NCI-H1417 (cell line): ENCODE measurements around the gene TMEM203.

ENCODE experiments used
- DNase-seq, 3 experiments: peaks; one replicate each; lab custom pipeline; 2025; lab: John Stamatoyannopoulos, UW

TMEM203 gene

GRCh38 chr9:137205126-137206069, at the start of gene TMEM203, which contains the start of gene NDOR1:
Gene TMEM203, minus strand, starts transcription at chr9:137205648. Its CDS starts 234 bp downstream, at chr9:137205414.
Gene NDOR1, plus strand, starts transcription at chr9:137205700. Its CDS starts 78 bp downstream, at chr9:137205778.
- peak; percentile 74 to 90 (median 90) for DNase-seq

GRCh38 chr9:137254624-137255447, 49.4 kb upstream of the TMEM203 start, which contains the start of gene NELFB:
Gene NELFB, plus strand, starts transcription at chr9:137255327.
- DNase-seq: peak; percentile 85 to 95 (median 94)

GRCh38 chr9:137253717-137254623, 48.5 kb upstream of the TMEM203 start:
- DNase-seq: peak in 2 of 3 experiments; percentile 54 to 60

DNA sequence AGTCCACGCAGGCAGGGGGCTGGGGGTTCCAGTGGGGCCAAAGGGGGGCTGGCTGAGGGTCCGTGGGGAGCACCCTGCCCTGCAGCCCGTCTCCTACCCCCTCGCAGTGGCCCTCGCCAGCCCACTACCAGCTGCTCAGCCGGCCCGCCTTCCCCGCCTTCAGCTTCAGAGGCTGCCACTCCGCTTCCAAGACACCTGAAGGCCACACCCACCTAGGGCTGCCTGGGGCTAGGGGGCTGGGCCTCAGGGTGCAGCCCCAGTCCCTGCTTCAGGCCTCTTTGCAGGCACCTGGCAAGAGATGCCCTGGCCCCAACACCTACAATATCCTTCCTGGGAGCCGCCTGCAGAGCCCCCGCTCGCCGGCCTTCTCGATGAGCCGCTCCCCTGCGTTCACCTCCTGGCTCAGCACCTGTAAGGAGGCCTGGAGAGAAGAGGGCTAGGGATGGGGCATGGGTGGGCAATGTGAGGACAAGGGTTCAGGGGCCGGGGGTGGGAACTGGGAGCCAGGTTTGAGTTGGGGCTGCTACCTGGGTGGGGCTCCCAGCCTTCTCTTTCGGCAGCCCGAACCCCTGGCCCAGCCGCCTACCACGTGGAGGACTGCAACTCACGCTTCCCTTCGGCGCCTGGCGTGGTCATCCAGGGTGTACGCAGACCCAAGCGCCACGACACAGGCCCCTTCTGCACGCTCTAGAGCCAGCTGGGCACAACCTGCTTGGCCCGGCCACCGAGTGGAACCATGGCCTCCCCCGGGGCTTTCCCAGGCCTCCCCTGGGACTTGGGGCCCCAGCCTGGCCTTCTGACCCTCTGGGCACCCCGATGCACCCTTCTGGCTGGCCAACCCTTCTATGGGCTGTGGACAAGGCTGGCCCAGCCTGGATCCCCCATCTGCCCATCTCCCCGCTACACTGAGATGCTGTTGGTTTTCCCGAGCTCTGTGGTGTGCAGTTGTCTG, 47.4 kb upstream of the TMEM203 start:
- peak; percentile 13 to 31 (median 30) for DNase-seq

- no peak for DNase-seq
Observed at GRCh38 chr9:137251490-137252268, 46.2 kb upstream of the TMEM203 start.

- no peak for DNase-seq
Observed at GRCh38 chr9:137251194-137251461, 45.7 kb upstream of the TMEM203 start, which contains the start of gene STPG3. Gene STPG3, plus strand, starts transcription at chr9:137251286. Its CDS starts 1 bp downstream, at chr9:137251287.

GRCh38 chr9:137250329-137251193, 45.1 kb upstream of the TMEM203 start:
- DNase-seq: no peak

DNA sequence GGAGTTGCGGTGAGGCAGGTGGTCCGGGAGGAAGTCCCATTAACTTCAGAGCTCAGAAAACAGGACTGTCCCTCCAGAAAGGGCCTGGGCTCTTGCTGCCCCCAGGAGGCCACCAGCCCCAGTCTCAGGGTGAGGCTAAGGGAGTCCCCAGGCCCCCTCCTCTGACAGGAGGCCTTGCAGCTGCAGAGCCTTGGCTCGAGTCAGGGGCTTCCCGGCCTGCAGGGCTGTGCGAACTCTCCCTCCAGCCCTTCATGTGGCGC, 42.4 kb upstream of the TMEM203 start:
- DNase-seq: no peak

DNA sequence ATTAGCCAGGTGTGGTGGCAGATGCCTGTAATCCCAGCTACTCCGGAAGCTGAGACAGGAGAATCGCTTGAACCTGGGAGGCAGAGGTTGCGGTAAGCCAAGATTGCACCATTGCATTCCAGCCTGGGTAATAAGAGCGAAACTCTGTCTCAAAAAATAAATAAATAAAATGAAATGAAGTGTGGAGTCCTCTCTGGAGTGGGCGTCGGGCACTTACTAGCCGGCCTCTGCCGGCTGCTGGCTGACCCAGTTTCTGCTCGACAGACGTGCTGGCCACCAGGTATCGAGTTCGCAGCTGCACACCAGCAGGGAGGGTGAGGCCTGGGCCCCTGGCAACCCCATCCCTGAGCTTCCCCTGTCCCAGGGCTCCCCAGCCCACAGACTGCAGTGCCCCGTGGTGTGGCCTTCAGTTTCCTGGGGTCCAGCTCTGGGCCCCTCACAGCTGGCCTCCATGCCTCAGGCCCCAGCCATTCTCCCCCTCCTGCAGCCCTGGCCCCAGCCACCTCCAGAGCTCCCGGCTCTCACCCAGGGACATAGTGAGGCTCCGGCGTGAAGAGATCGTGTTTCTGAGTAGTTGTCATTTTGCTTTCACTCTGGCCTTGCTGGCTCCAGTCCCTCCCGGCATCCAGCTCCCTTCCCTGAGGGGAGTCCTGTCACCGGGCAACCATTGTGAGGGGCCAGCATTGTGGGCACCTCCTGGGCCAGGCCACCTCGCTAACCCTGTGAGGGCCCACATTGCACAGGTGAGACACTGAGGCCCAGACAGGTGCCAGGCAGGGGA, 41.9 kb upstream of the TMEM203 start:
- DNase-seq: peak in 1 of 3 experiments; percentile 22

DNA sequence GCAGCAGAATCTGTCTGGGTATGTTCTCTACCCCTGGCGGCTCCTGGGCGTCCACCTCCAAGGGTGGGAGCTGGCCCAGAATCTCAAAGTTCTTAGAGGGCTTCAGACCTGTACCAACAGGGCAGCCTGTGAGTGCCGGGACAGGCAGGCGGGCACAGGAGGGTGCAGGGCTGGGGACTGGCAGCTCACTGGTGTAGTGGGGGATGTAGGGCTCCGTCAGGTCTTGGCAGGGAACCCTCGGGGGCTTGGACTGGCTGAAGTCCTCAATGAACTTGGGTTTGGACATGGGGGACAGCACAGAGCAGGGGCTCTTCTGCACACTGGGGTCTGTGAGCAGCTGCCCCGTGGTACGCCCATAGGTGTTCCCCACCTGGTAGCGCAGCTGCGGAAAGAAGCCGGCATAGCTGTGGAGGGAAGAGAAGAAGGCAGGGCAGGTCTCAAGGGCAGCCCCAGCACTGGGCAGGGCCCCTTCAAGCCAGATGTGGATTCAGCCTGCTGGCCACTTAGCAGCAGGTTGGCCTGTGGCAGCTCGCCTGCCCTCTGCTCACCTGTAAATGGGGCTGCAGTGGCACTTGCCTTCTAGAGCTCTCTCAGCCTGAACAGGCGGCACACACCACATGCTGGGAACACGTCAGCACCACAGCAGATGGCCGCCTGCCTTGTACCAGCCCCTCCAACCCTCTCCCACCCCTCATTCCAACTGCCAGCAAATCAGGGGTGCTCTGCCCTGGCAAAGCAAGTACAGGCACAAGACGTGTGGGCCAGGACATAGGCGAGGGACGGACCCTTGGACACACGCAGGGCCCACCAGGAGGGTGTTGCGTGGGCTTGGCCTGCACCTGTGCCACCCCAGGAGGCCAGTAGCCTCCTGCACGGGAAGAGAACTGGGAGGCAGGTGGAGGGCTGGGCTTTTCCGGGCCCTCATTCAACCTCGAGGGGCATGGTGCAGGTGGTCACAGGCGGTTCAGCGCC, 40.3 kb upstream of the TMEM203 start:
- DNase-seq: peak in 2 of 3 experiments; percentile 72 to 84

DNA sequence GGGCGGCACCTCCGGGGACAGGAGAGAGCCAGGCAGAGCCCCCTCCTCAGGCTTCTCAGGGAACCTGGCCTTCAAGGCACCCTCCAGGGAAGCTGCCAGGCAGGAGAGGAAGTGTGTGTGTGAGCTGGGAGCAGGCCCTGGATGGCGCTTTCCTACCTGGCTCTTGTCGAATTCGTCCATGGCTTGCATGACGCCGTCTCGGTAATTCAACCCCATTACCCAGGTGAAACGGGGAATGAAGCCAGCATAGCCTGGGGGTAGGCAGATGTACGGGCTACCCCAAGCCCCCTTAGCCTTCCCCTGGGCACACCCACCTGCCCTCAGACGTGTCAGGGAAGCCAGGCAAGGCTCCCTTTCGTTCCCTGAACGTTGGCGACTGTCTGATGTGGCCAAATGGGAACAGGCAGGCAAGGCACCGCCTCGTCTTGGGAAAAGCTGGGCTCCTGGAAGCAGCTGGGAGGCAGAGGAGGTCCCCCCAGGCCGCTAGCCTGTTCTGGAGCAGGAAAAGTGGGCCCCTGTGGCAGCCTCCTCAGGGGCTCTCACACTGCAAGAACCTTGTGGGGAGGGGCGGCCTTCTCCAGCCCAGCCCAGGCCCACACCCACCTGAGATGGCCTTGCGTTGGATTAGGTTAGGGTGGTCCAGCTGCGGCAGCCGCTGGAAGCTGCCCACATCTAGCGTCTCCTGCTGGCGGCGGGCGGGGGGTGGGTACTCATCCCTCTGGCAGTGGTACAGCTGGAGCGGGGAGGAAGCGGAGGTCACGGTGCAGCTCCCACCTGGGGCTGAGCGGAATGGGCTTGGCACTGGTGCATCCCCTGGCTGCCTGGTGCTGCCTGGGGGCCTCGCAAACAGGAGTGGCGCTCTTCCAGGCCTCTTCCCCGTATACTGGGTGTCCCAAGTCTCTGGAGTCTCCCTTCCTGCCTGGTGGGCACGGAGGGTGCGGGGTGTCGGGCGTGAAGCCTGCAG, 39.3 kb upstream of the TMEM203 start:
- peak in 2 of 3 experiments; percentile 43 to 73 for DNase-seq

DNA sequence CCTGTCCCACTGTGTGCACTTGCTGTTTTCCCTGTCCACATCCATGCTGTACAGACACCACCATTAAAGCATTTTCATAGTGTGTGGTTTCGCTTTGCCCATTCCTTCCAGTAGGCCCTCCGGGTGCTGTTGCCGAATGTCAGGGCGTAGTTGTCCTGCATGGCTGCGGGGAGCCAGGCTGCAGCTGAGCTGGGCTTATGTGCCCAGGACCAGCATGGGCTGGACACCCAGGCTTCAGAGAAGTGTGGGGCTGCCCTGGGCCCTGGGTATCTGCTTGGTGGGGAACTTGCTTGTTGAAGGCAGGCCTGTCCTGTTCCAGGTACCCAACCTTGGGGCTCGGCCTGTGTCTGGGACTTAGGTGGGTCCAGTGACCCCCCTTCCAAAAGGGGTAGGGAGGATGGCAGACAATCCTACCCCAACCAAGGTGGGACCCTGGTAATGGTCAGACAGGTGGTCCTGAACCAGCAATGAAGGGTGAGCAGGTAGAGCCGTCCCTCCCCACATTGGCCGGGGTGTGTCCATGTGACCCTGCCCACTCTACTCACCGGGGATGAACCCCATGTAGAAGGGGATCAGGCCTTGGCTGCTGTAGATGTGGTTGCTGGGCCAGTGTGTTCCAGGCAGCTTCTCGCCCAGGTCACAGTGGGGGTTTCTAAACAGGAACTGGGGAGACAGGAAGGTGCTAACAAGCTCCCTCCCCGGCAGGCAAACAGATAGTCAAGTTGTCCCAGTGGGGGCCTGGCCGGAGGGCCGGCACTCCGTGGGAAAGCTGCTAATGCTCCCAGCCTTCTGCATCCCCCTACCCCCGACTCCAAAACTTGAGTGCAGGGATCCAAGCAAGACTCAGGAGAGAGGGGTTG, 38.4 kb upstream of the TMEM203 start:
- DNase-seq: peak in 1 of 3 experiments; percentile 73

- DNase-seq: peak in 1 of 3 experiments; percentile 48
Observed at GRCh38 chr9:137243266-137243625, 37.8 kb upstream of the TMEM203 start.
